ENCODE results near the gene TTC1.

- TF ChIP-seq, protein P1, sequence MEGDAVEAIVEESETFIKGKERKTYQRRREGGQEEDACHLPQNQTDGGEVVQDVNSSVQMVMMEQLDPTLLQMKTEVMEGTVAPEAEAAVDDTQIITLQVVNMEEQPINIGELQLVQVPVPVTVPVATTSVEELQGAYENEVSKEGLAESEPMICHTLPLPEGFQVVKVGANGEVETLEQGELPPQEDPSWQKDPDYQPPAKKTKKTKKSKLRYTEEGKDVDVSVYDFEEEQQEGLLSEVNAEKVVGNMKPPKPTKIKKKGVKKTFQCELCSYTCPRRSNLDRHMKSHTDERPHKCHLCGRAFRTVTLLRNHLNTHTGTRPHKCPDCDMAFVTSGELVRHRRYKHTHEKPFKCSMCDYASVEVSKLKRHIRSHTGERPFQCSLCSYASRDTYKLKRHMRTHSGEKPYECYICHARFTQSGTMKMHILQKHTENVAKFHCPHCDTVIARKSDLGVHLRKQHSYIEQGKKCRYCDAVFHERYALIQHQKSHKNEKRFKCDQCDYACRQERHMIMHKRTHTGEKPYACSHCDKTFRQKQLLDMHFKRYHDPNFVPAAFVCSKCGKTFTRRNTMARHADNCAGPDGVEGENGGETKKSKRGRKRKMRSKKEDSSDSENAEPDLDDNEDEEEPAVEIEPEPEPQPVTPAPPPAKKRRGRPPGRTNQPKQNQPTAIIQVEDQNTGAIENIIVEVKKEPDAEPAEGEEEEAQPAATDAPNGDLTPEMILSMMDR (IDR thresholded peaks at IDR 0.05 in 8 of 11, conservative IDR thresholded peaks at IDR 0.05 in 3 of 11), result no peak
- TF ChIP-seq POLR2A (IDR thresholded peaks at IDR 0.05), result no peak
Measured at GRCh38 chr5:160009591-160009989, 651 bp downstream of the TTC1 start.
